Measurements from ENCODE around the gene CEP104.

The CEP104 gene

GRCh38 chr1:3856923-3857790, at the start of gene CEP104, which contains the start of gene DFFB:
TSS of gene CEP104 (minus strand) at chr1:3857211. CDS start at chr1:3852407, 4,804 bp downstream.
TSS of gene DFFB (plus strand) at chr1:3857476. CDS start at chr1:3857604, 128 bp downstream.
- peak; percentile 99 for DNase-seq (ENCODE audit: extremely low spot score)
- TF ChIP-seq L3MBTL2 (conservative IDR thresholded peaks at IDR 0.05) (peak; percentile 71), HDGF (IDR thresholded peaks at IDR 0.05; ENCODE audit: borderline replicate concordance) (no peak), SP1 (IDR thresholded peaks at IDR 0.05) (no peak)
- CTCF ChIA-PET = no interaction called here
- POLR2A ChIA-PET = interaction anchor here (0.9 to 1.4 kb wide), 4 partner anchors 9 to 44 kb away, joined by 3 read pairs; no protein-coding TSS in a partner anchor

- CTCF ChIA-PET = no interaction called here
These were observed 49.6 kb upstream of the CEP104 start for GRCh38 chr1:3906672-3907020.

DNA sequence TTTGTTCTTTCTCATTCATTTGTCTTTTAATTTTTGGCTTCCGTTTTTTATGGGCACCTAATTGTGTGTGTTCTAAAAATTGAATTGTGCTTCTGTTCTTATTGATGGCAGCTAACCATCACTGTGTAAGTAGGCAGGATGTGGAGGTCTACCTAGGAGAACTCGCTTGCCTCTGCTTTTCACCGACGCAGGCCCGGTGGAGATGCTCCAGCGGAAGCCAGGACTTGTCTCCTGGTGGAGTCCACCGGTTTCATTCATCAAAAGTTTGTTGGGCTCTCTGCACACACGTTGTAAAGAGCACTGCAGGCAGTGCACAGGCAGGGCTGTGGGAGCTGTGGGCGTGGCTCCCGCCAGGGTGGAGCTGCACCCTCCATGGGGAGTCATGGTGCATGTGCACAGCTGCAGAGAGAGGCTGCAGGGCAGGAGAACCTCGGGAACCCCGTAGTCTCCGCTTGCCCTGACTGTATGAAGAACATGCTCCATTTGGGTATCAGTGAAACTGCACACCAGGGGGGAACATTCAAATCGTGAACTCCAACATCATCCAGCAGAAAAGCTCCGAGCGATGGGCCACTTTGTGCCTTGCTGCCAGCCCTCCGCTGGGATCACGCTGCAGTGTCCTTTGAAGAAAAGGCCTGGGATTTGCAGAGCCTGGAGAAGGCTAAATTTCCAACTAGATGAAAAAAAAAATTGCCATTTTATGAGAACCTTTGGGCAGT, 49.1 kb upstream of the CEP104 start:
- no peak for DNase-seq (ENCODE audit: extremely low spot score)
- TF ChIP-seq SUZ12 (IDR thresholded peaks at IDR 0.05) (no peak), ZNF384 (IDR thresholded peaks at IDR 0.05) (no peak), PKNOX1 (IDR thresholded peaks at IDR 0.05) (no peak), NFRKB (IDR thresholded peaks at IDR 0.05) (no peak), SP1 (IDR thresholded peaks at IDR 0.05) (no peak), BHLHE40 (IDR thresholded peaks at IDR 0.05; ENCODE audit: borderline replicate concordance) (no peak), L3MBTL2 (conservative IDR thresholded peaks at IDR 0.05) (no peak), FOXK2 (IDR thresholded peaks at IDR 0.05) (no peak), CTBP1 (IDR thresholded peaks at IDR 0.05; ENCODE audit: borderline replicate concordance) (no peak), ELF4 (IDR thresholded peaks at IDR 0.05) (no peak), HDGF (IDR thresholded peaks at IDR 0.05; ENCODE audit: borderline replicate concordance) (no peak), TARDBP (IDR thresholded peaks at IDR 0.05) (no peak), ARNT (IDR thresholded peaks at IDR 0.05) (no peak), FOXM1 (IDR thresholded peaks at IDR 0.05; ENCODE audit: borderline replicate concordance) (no peak)
- CTCF ChIA-PET = no interaction called here
- POLR2A ChIA-PET = no interaction called here

More at GRCh38 chr1:3906672-3907020, 49.6 kb upstream of the CEP104 start:
- TF ChIP-seq ZNF384 (IDR thresholded peaks at IDR 0.05) (no peak), LEF1 (IDR thresholded peaks at IDR 0.05; ENCODE audit: borderline replicate concordance) (no peak), FOXA1 (IDR thresholded peaks at IDR 0.05) (no peak), CTBP1 (IDR thresholded peaks at IDR 0.05; ENCODE audit: borderline replicate concordance) (no peak), ELF4 (IDR thresholded peaks at IDR 0.05) (no peak)
- POLR2A ChIA-PET = no interaction called here
- no peak for DNase-seq (ENCODE audit: extremely low spot score)

GRCh38 chr1:3905266-3905952, 48.4 kb upstream of the CEP104 start:
- TF ChIP-seq L3MBTL2 (conservative IDR thresholded peaks at IDR 0.05) (no peak), LEF1 (IDR thresholded peaks at IDR 0.05; ENCODE audit: borderline replicate concordance) (no peak), FOXM1 (IDR thresholded peaks at IDR 0.05; ENCODE audit: borderline replicate concordance) (no peak), SUZ12 (IDR thresholded peaks at IDR 0.05) (no peak), FOXK2 (IDR thresholded peaks at IDR 0.05) (no peak), ARNT (IDR thresholded peaks at IDR 0.05) (no peak), PKNOX1 (IDR thresholded peaks at IDR 0.05) (no peak), FOXA1 (IDR thresholded peaks at IDR 0.05) (no peak), TARDBP (IDR thresholded peaks at IDR 0.05) (no peak), CTBP1 (IDR thresholded peaks at IDR 0.05; ENCODE audit: borderline replicate concordance) (no peak), ZNF384 (IDR thresholded peaks at IDR 0.05) (no peak), ELF4 (IDR thresholded peaks at IDR 0.05) (no peak), NFRKB (IDR thresholded peaks at IDR 0.05) (no peak), SP1 (IDR thresholded peaks at IDR 0.05) (no peak), BHLHE40 (IDR thresholded peaks at IDR 0.05; ENCODE audit: borderline replicate concordance) (no peak), HDGF (IDR thresholded peaks at IDR 0.05; ENCODE audit: borderline replicate concordance) (no peak)
- CTCF ChIA-PET = no interaction called here
- POLR2A ChIA-PET = no interaction called here
- DNase-seq (ENCODE audit: extremely low spot score) = no peak

GRCh38 chr1:3904843-3905185, 47.8 kb upstream of the CEP104 start:
- no peak for DNase-seq (ENCODE audit: extremely low spot score)
- ChIA-PET CTCF (no interaction called here), POLR2A (no interaction called here)
- TF ChIP-seq FOXA1 (IDR thresholded peaks at IDR 0.05) (no peak), CTBP1 (IDR thresholded peaks at IDR 0.05; ENCODE audit: borderline replicate concordance) (no peak), FOXM1 (IDR thresholded peaks at IDR 0.05; ENCODE audit: borderline replicate concordance) (no peak), PKNOX1 (IDR thresholded peaks at IDR 0.05) (no peak)
